ENCODE results near the gene RAB26. TPM values are rescaled to one million over a fixed set of nuclear protein-coding genes. Genes with fewer than 3 reads are reported as not detected.

RAB26 gene
- total and polyA plus RNA-seq, 2 of the 13 experiments (the other 11 are each of a cell fraction or from before 2014, with no cell fraction given), result 0.86 to 3.6 TPM

GRCh38 chr16:2148714-2149629 lies 547 bp downstream of the RAB26 start (continued):
- TF ChIP-seq ZNF512B (CRISPR knock-in tag; IDR thresholded peaks at IDR 0.05; ENCODE audit: borderline replicate concordance) (no peak), SCMH1 (CRISPR knock-in tag; IDR thresholded peaks at IDR 0.05; ENCODE audit: borderline replicate concordance) (no peak), ATF5 (CRISPR knock-in tag; IDR thresholded peaks at IDR 0.05; ENCODE audit: low read depth) (no peak), ZNF615 (CRISPR knock-in tag; IDR thresholded peaks at IDR 0.05; ENCODE audit: borderline replicate concordance) (no peak), PCBP1 (IDR thresholded peaks at IDR 0.05; ENCODE audit: borderline replicate concordance, low read depth, low read length) (0 out of 2 replicates have a peak, but pooled peaks have one; percentile 20), KLF13 (CRISPR knock-in tag; IDR thresholded peaks at IDR 0.05) (no peak), AGO2 (optimal IDR thresholded peaks at IDR 0.05; ENCODE audit: low read depth, low read length) (peak; percentile 14), EZH2 (conservative IDR thresholded peaks at IDR 0.05; ENCODE audit: low read depth, low read length) (no peak), MIXL1 (CRISPR knock-in tag; IDR thresholded peaks at IDR 0.05) (no peak), TFAP4 (IDR thresholded peaks at IDR 0.05; ENCODE audit: borderline replicate concordance, low read depth) (no peak), ZNF547 (CRISPR knock-in tag; IDR thresholded peaks at IDR 0.05) (peak; percentile 39; the same call in 1 of the 2 replicates), ZNF326 (CRISPR knock-in tag; IDR thresholded peaks at IDR 0.05; ENCODE audit: borderline replicate concordance) (no peak), ZBTB46 (CRISPR knock-in tag; IDR thresholded peaks at IDR 0.05; ENCODE audit: borderline replicate concordance) (no peak), XBP1 (CRISPR knock-in tag; IDR thresholded peaks at IDR 0.05) (no peak), ZFP36L1 (CRISPR knock-in tag; IDR thresholded peaks at IDR 0.05) (no peak), FOXK2 (IDR thresholded peaks at IDR 0.05) (no peak), PAF1 (CRISPR knock-in tag; IDR thresholded peaks at IDR 0.05) (no peak), MTF1 (CRISPR knock-in tag; IDR thresholded peaks at IDR 0.05) (no peak), ZMYM4 (CRISPR knock-in tag; IDR thresholded peaks at IDR 0.05) (peak; percentile 41; the same call in 1 of the 2 replicates), HOXA3 (CRISPR knock-in tag; IDR thresholded peaks at IDR 0.05) (no peak), MXD1 (CRISPR knock-in tag; IDR thresholded peaks at IDR 0.05) (no peak), ZNF564 (CRISPR knock-in tag; IDR thresholded peaks at IDR 0.05) (no peak), ZNF124 (CRISPR knock-in tag; IDR thresholded peaks at IDR 0.05) (no peak), GPN1 (CRISPR knock-in tag; IDR thresholded peaks at IDR 0.05; ENCODE audit: borderline replicate concordance) (no peak)
